HG02938 (cell line): ENCODE results near the gene DEDD.

Source experiments
- ATAC-seq: cut with Tn5 transposase; IDR thresholded peaks from one replicate; pipeline ENCODE4 v1.9.1; 2021; ENCODE audit warnings: mild to moderate bottlenecking, moderate library complexity; ENCODE audit not compliant: unreplicated experiment

Gene DEDD, protein sequence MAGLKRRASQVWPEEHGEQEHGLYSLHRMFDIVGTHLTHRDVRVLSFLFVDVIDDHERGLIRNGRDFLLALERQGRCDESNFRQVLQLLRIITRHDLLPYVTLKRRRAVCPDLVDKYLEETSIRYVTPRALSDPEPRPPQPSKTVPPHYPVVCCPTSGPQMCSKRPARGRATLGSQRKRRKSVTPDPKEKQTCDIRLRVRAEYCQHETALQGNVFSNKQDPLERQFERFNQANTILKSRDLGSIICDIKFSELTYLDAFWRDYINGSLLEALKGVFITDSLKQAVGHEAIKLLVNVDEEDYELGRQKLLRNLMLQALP

DNA sequence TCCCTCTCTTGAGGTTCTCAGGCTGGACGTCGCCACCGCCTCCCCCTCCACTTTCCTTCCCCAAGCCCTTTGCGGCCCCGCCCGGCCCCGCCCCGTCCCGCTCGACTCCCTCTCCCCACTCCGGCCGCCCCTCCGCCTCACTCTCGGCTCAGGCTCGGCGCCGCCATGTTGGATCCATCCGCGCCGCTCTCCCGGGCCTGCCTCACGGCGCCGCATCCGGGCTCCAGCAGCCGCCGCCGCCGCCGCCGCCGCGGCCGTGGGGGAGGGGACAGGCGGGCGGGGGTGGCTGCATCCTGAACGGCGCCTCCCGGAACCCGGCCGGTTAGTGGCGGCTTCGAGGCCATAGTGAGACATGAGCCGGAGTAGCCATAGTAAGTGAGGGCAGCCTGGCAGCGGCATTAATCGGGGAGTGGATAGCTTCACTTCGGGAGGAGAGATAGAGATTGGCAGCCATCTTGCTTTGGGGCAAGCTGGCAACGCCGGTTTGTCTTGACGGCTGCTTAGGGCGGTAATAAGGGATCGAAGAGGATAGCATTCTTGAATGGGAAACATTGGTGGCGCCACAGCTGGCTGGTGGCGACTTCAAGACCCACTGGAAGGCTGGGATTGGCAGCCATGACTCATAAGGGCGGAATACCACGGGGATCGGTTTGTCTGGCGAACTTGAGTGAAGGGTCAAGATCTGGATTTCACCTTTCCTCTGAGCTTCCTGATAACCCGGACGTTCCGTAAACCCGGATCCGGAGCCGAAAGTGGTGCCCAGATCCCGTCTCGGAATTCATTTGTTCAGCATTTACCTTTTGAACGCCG lies at the start of gene DEDD:
Gene DEDD, minus strand, starts transcription at position 258 of the 810 bp plus-strand sequence. CDS start 8,205 bp downstream, outside the sequence.
- ATAC-seq: peak; percentile 97

DNA sequence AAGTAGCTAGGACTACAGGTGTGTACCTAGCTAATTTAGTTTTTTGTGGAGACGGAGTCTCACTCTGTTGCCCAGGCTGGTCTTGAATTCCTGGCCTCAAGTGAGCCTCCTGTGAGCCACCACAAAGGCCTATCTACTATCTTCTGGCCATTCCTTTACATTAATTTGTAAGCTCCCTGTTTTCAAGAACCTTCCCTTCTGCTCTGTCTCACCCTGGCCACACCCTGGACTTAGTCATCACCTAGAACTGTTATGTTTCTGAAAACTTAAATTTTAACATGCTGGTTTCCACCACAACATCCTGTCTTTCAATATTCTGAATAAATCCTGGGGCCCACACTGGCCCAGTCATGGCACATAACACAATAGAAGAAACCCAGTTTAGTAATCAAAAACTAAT lies 49.7 kb upstream of the DEDD start:
- peak; percentile 56 for ATAC-seq

DNA sequence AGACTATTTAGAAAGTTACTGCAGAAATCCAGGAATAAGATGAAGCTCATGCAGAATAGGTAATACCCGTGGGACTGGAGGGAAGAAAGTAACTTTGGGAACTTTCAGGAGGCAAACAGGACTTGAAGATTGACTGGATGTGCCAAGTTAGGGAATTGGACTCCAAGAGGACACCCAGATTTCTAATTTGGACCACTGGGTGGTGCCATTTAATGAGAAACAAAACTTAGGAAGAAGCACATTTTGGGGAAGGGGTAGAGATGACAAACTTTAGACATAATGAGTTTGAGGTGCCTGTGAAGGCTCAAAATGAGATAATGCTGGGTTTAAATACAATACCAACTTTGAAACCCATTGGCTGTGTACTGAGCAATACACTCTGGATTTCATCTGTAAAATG lies 48.2 kb upstream of the DEDD start:
- ATAC-seq: no peak

DNA sequence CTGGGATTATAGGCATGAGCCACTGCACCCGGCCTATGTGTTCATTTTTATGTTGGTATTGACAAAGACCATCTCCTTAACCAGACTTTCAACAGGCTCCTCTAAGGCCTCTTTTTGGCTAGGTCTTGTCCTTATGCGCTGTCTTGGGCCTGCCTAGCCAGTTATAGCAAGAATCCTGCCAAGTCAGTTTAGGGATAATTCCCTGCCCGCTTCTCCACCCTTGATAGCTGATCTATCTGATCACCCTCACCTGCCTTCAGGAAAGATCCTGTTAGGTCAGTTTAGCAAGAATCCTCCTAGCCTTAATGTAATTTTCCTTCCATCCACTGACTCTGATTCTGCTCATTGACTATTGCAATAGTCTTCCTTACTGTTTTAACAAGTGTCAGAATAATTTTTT lies 47.2 kb upstream of the DEDD start:
- no peak for ATAC-seq

DNA sequence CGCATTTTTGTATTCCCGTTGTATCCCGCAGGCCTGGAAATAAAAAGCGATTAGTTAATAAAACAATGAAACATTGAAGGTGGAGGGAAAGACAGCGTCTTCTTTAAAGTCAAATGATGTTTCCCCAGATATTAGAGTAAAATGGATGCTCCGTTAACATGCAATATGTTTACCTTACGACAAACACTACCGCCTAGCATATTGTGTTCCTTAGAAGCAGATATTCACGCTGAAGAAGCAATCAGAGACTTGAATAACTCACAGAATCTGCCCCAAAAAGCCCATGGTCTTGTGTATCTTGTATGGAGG lies 45.4 kb upstream of the DEDD start:
- no peak for ATAC-seq

DNA sequence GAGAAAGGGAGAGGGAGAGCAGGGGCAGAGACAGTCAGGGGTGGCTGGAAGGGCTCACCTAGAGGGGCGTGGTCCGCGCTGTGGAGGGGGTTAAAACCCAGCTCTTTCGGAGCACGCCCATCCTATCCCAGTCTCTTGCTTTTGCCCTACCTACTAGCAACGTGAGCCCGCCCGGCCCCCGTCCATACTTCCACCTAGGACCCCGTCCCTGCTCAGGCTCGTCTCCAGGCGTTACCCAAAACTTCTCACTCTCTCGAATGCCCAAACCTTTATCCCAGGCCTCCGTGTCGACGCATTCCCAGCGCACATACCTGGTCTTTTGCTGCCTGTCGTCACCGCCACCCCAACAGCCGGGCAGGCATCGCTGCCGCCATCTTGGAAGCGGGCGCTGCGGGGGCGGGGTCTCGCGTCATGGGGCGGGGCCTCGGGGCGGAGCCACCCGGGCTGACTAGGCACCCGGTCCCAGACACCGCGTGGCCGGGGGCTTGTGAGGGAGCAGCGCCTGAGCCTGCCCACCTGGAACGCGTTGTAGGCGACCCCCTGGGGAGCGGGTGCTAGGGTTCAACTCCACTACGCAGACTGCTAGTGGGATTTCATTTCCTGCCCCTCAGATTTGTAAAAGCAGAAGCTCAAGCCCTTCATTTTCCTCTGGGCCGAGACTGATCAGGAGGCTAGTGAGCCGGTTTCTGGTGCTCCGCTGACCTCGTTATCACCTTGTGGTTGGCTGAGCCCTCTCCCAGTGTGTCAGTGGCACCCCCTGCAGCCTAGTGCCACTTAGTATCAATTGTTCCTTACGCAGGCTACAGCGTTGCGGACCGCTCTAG lies 44.9 kb upstream of the DEDD start, which contains the start of gene B4GALT3:
Gene B4GALT3, minus strand, starts transcription at position 396 of the 824 bp plus-strand sequence. CDS start 1,447 bp downstream, outside the sequence.
- peak; percentile 65 for ATAC-seq

DNA sequence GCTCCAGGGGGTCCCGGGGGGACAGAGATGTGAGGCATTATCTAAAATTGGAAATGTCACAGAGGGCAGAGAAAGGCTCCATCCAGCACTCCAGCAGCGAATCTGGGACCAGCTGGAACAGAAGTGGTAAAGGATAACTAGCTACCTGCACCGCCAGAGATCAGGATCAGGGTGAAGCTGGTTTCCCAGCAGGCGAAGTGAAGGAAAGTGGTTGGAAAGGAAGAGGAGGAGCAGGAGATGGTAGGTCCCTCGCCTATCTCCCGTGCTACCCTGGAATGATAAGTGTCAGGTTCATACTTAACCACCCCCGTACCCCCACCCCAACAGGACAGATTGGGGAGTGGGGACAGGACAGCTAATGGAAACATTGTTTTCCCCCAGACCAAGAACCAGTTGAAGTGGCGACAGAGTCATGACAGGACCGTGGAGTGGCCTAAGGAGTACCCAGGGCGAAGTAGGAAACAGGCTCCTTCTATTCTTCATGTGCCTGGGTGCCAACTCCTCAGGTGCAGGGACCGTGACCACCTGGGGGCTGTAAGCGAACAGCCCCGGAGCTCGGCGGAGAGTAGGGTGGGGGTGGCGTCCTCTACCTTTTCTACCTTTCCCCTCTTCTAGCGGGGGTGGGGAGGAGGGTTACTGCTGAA lies 44.1 kb upstream of the DEDD start:
- ATAC-seq: no peak

DNA sequence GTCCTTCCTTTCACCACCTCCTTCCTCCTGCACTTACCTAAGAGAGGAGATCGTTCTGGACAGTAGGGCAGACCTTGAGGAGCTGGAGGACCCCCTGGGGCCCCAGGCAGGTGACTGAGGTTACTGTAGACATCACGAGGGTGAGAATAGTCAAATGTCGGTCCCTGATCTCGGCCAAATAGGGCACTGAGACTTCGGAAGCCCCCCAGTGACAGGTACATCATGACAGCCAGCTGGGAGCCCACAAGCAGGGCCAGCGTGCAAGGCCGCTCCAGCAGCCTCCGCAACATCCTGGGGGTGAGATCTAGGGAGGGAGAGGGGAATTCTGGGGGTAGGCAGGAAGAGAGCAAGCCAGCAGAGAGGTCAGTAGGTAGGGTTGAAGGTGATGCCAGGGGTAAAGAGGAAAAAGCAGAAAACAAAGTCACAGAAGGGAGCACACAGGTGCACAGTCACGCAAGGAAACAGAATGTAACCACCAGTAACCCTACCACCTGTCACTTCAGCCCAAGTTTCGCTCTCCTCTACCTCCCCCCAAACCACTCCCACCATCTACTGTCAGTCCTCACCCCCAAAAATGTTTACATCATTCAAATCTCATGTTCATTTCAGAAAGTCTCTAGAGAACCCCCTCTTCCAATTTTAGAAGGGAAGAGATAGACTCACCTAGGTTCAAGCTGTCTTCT lies 43.4 kb upstream of the DEDD start:
- no peak for ATAC-seq

DNA sequence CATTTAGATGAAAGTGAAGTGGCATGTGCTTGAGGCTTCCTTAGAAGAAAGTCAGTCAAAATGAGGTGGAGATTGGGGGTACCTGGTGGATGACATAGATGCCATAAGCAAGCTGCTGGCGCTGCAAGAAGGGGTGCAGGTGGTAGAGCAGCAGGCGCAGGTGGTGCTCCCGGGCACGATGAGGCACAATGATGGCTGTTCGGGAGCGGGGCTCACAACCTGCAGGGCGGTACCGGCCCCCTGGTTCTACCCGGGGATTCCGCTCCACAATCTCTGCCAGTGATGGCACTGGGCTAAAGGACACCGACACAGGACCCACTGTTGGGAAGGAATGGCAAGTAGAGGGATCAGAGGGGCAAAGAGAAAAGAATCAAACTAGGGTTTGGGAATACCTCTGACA lies 42.4 kb upstream of the DEDD start:
- ATAC-seq: no peak

DNA sequence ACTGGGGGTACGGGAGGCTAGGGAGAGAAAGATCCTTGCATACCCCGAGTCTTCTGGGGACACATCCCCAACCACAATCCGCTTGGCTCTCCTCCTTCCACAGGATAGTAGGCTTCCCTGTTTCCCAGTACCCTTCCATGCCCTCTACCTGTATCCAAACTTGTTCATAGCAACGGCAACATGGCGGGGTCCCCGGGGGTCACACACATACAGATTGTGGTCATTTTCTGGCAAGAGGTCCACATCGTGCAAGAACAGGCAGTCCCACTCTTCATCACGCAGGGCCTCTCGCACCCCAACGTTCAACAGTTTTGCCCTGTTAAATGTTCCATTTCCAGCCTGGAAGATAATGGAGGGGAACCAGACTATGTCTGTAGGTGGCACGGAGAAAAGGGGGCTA lies 41.2 kb upstream of the DEDD start:
- no peak for ATAC-seq

DNA sequence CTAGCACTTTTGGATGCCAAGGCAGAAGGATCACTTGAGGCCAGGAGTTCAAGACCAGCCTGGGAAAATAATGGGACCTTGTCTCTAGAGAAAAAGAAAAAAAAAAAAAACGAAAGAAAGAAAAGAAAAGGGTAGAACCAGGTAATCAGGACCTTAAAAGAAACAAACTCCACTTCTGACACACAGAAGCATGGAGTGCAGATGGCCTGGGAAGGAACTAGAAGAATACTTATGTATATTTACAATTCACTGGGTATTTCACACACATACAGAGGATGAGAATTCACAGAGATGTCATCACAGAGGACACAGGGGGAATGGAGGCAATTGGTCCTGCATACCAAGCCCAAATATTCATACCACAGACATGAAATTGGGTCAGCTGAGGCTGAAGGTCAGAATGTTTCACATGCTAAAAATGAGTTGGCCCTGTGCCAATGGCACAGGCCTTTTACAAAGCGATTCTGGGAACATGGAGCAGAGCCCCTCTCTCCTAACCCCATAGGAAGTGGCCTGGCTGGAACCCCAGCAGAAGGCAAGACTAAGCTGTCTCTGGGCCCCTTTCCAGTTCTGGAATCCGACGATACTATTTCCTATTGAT lies 40.4 kb upstream of the DEDD start:
- no peak for ATAC-seq

DNA sequence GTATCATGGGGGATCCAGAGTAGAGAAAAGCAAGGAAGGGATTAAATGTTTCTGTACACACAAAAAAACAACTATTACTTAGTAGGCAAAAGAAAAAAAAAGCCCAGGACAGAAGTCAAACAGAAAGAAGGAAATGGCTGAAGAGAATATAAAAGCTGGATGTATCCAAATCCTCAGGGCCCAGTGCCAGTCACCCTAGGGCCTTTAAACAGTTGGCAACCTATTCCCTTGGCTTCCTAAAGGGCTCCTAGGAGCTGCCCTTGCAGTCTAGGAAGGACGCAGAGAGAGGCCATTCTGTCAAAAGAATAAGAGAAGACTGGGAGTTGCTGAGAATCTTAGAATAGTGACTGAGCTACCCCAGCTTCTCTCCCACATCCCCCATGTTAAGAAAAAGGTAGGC lies 39.9 kb upstream of the DEDD start:
- no peak for ATAC-seq

DNA sequence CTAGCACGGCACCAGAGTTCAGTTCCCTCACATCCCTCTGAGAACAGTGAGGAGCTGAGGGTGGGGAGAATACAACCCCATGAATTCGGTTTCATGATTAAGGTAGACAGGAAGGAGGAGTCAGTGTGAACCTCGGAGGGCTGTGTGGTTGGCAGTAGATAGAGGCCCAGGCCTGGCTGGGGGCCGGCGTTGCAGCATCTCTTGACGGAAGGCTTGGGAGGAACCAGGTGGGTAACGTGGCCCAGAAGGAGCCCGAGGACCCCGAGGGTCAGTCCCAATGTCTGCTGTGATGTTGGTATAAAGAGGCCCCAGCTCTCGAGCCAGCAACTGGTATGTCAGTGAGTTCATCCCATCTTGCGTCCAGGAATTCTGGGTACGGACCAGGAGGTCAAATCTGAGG lies 39.2 kb upstream of the DEDD start:
- ATAC-seq: no peak

DNA sequence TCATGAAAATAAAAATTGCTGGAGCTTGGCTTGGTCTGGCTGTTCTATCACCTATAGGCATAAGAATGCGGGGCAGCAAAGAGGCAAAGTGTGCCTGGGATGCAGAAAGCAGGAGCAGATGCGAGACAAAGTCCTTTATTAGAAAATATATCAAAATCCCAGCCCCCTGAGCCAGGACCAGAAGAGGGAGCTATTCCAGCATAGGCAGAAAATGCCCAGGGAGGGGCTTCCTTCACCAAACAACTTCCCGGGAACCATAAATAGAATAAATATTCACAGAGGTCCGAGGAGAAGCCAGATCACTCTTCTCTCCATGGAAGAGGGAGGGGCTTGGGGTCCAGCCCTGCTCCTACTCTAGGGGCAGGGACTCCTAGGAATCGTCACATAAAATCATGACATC lies 38.7 kb upstream of the DEDD start:
- no peak for ATAC-seq

DNA sequence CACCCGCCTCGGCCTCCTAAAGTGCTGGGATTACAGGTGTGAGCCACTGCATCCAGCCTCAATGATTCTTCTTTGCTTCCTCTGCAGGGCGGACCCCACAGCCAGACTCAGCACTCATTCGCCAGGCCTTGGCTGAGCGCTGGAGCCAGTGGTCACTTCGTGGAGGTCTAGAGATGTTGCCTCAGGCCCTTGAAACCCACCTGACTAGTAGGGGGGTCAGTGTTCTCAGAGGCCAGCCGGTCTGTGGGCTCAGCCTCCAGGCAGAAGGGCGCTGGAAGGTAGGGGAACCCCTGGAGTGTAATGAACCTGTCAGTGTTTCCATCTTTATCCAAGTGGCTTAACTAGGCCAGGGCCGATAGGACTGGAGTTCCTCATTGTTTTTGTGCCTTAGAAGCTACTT lies 36.4 kb upstream of the DEDD start:
- ATAC-seq: no peak

DNA sequence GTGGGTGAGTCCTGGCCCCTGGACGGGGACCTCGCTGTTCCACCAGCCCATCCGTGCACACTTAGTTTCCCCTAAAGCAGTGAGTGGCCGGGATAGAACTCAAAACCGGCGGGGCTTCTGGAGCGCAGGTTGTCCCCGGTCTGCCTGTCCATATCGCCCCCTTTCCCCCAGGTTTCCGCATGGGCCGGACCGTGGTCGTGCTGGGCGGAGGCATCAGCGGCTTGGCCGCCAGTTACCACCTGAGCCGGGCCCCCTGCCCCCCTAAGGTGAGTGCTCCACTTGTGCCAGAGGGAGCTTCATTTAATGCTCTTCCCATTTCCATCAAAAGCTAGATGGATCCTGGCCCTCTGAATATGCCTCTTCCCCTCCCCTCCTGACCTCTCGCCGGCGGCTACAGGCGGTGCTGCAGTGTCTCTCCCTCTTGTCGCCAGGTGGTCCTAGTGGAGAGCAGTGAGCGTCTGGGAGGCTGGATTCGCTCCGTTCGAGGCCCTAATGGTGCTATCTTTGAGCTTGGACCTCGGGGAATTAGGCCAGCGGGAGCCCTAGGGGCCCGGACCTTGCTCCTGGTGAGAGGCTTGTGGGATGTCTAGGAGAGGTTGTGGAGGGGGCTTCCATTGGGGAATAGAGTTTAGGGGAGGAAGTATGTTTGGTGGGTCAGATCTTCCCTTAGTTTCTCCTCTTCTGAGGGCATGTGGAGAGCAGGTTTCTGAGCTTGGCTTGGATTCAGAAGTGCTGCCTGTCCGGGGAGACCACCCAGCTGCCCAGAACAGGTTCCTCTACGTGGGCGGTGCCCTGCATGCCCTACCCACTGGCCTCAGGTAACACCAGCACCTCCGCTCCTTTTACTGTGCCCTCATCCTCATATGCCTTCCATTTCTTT lies 34.4 kb upstream of the DEDD start:
- ATAC-seq: no peak

DNA sequence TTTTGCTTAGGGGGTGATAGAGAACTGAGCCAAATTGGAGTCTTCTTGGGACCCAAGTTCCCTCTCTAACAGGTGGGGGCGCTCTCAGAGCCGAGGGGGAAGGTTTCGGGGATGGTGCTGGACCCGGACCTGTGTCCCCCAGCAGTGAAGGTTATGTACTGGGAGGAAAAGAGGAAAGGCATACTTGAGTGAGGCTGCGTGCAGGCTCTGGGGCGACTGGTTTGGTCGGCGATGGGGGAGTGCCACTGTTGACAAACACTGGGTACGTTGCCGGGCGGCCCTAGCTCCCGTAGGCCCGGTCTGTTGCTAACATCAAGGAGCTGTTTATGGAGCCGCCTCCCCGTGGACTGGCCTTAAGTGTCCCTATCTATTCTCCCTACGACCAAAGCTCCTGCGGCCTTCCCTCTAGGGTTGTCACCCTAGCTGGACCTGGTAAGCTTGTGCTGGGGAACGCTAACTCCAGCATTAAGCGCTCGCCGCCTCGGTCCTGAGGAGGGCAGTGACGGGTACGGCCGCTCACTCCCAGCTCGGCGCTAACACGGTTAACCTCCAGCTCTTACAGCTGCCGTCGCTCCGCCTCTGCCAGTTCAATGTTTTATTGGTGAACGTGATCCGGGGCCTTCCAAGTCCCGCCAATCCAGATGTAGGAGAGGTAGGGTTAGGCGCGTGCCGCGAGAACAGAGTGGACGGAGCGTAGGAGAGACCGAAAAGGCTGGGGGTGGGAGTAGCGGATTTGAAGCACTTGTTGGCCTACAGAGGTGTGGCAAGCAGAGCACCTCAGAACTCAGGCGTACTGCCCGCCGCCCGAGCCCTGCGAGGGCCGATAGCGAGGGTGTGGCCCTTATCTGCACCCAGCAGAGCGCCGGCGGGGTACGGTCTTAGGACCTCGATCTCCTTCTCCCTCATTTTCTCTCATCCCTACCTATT lies 33.5 kb upstream of the DEDD start, which contains the start of gene PPOX:
Gene PPOX, plus strand, starts transcription at position 685 of the 927 bp plus-strand sequence. CDS start 422 bp downstream, outside the sequence.
- ATAC-seq: peak; percentile 91
